NCI-H510A (cell line): ENCODE data around the gene HTT-AS.
A peak's percentile ranks its signal among the peaks of the same experiment; 100 is the strongest.

Source experiments
- DNase-seq: peaks from one replicate; lab custom pipeline; 2025; lab: John Stamatoyannopoulos, UW

HTT-AS gene

GRCh38 chr4:3087115-3087797, 12.9 kb upstream of the HTT-AS start:
- DNase-seq = no peak

GRCh38 chr4:3085948-3086670, 11.8 kb upstream of the HTT-AS start:
- no peak for DNase-seq

DNA sequence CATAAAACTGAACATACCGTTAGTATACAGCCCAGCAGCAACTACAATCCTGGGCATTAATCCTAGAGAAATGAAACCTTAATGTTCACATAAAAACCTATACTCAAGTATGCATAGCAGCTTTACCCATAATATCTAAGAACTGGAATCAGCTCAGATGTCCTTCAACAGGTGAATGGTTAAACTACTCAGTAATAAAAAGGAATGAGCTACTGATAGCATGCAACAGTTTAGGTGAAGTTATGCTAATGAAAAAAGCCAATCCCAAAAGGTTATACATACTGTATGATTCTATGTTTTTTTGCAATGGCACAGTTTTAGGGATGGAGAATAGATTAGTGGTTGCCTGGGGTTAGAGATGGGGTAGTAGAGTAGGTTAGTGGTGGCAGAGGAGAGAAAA, 9.4 kb upstream of the HTT-AS start:
- DNase-seq = no peak

- no peak for DNase-seq
These were observed 8.7 kb upstream of the HTT-AS start for GRCh38 chr4:3082925-3083515.

GRCh38 chr4:3079694-3080123, 5.4 kb upstream of the HTT-AS start:
- no peak for DNase-seq

GRCh38 chr4:3077796-3078195, 3.5 kb upstream of the HTT-AS start:
- no peak for DNase-seq

DNA sequence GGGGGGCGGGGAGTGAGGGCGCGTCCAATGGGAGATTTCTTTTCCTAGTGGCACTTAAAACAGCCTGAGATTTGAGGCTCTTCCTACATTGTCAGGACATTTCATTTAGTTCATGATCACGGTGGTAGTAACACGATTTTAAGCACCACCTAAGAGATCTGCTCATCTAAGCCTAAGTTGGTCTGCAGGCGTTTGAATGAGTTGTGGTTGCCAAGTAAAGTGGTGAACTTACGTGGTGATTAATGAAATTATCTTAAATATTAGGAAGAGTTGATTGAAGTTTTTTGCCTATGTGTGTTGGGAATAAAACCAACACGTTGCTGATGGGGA, 1.3 kb upstream of the HTT-AS start:
- no peak for DNase-seq

GRCh38 chr4:3074846-3075651, 711 bp upstream of the HTT-AS start:
- peak; percentile 47 for DNase-seq

DNA sequence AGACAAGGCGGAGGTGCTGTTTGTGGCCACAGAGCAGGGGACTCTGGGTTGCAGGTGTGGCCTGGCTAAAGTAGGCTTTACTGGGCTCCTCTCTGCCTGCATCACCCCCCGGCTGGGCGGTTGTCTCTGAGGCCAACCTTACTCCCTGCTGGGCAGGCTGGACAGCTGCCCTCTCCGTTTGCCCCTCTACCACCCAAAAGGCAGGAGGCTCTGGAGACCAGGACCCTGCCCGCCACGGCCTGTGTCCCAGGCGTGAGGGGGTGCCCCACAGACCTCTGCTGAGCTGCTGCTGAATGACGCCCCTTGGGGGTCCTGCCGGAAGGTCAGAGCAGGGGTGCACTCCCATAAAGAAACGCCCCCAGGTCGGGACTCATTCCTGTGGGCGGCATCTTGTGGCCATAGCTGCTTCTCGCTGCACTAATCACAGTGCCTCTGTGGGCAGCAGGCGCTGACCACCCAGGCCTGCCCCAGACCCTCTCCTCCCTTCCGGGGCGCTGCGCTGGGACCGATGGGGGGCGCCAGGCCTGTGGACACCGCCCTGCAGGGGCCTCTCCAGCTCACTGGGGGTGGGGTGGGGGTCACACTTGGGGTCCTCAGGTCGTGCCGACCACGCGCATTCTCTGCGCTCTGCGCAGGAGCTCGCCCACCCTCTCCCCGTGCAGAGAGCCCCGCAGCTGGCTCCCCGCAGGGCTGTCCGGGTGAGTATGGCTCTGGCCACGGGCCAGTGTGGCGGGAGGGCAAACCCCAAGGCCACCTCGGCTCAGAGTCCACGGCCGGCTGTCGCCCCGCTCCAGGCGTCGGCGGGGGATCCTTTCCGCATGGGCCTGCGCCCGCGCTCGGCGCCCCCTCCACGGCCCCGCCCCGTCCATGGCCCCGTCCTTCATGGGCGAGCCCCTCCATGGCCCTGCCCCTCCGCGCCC, 920 bp downstream of the HTT-AS start:
- no peak for DNase-seq

DNA sequence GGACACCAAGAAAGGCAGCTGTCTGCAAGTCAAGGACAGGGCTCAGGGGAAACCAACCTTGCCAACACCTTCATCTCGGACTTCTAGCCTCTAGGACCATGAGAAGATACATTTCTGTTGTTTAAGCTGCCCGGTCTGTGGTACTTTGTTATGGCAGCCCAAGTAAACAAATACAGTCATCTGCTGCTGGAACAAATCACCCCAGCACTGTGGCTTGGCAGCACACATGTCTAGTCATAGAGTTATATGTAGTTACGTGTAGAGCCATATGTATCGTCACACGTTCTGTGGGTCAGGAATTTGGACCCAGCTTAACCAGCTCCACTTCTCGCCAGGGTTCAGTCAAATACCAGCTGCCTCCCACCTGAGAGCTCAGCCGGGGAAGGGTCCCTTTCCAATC, 2.5 kb downstream of the HTT-AS start:
- no peak for DNase-seq

GRCh38 chr4:3070709-3071500, 3.4 kb downstream of the HTT-AS start:
- DNase-seq = no peak

DNA sequence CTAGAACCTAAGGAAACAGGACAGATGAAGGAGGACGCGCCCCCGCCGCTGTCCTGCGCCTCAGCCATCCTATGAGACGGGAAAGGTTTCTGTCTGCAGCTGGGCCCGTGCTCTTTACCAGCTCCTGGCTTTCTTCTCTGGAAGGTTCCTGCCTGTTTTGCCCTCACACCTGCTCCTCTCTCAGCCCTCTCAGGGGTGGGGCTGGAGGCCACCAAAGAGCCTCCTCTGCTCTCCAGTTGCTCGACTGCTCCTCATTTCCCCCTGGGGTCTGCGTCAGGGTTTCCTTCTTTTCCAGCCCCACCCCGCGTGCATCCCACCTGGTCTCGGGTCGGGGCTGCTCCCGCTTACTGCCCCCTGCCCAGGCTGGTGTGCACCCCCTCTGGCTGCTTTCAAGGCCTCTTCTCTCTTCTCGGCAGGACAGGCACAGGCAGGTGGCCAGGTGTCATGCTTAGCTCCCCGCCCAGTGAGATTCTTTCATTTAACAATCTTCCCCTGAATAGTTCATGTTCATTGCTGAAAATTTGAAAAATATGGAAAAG, 4.6 kb downstream of the HTT-AS start:
- DNase-seq = no peak

GRCh38 chr4:3067473-3068001, 6.8 kb downstream of the HTT-AS start:
- DNase-seq = no peak

DNA sequence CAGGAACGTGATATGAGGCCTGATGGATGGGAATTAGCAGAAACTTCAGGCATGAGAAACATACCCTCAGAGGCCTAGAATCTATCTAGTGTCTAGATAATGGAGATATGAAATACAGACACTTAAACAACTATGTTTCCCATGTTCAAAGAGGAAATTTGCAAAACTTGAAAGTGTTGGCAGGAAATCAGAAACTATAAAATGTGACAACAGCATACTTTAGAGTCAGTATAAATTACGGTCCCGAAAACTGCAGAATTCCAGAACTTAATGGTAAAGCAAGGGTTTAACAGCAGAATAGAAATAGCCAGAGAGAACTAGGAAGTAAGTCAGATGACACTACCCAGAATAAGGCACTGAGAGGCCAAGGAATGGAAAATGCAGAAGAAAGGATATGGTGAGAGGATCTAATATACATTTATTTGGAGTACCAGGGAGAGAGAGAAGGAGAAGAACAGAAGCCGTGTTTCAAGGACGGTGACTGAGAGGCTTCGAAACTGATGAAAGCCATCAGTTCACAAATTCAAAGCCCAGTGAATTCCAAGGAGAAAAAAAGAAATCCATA, 7.4 kb downstream of the HTT-AS start:
- DNase-seq = no peak

- no peak for DNase-seq
These were observed 8.8 kb downstream of the HTT-AS start for GRCh38 chr4:3065551-3065950.

DNA sequence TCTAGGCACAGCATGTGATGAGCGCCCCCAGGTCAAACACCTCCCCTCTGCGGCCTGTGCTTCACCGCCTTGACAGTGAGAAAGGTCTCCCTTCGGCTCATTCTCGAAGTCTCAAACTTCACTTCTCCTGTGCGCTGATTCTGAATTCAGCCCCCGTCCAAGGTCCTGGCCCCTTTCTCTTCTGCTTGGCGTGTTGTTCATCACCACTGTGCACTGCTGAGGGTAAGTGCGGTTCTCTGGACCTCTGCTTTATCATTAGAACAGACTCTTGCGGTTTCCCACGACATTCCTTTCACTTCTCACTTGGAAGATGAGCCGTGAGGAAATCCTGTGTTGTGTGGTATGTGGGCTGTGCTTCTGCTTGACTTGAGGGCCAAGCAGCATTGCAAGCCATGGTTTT, 11.9 kb downstream of the HTT-AS start:
- DNase-seq = no peak

GRCh38 chr4:3060946-3061345, 13.4 kb downstream of the HTT-AS start:
- DNase-seq = no peak

GRCh38 chr4:3059943-3060342, 14.4 kb downstream of the HTT-AS start:
- no peak for DNase-seq

DNA sequence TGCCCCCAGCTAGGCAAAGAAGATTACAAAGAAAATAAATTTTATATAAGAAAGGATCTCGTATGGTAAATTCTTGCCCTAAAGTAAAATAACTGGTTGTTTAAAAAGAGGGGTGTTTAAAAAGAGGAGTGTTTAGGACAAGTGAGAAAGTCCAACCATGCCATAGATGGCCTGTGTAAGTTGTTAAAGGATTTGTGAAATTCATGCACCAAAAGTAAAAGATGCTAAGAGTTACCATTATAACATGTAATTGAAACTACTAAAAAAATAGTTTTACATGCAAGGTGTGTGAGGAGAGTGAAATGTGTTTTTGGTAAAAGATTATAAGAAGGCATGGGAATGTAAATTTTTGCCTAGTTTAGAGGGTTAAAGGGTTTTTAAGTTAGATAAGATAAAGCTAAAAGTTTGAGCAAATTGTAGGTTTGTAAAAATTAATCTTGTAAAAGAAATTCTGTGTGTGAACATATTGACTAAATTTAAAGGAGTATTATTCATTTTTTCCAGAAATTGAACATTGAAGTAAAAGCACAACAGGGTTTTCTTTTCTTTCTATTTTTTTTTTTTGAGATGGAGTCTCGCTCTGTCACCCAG, 20.1 kb downstream of the HTT-AS start:
- no peak for DNase-seq
